H1 (cell line): ENCODE results near the gene CORO2B. TPM values are rescaled to one million over a fixed set of nuclear protein-coding genes. Genes with fewer than 3 reads are reported as not detected.

Experiments used
- ATF2 ChIP-seq: IDR thresholded peaks from 2 replicates; pipeline ENCODE4 v1.6.1; 2012; ENCODE audit warnings: low read length, inconsistent platforms
- ATF3 ChIP-seq: IDR thresholded peaks from 2 replicates; pipeline ENCODE4 v1.6.1; 2011; ENCODE audit warnings: low read depth, mild to moderate bottlenecking, low read length; ENCODE audit not compliant: insufficient read depth
- POLR2AphosphoS5 ChIP-seq: IDR thresholded peaks from 2 replicates; pipeline ENCODE4 v1.6.1; 2011; ENCODE audit warnings: low read depth, low read length
- SP4 ChIP-seq: IDR thresholded peaks from 2 replicates; pipeline ENCODE4 v1.6.1; 2012; ENCODE audit warnings: low read length, inconsistent platforms
- polyA plus RNA-seq, 7 experiments: library from polyadenylated mRNA; depleted of rRNA in 3 of 7; stranded (reverse) in 5 of 7; unstranded in 2 of 7; fragments of >200 nt in 5 of 7; fragments of 200-250 nt in 2 of 7; gene quantifications; 1 replicate in 5 of 7; 2 replicates in 1 of 7; 4 replicates in 1 of 7; pipeline versions ENCODE4 v1.2.1 to v1.2.3, GENCODE V29; 2011 to 2013; ENCODE audit warnings: missing spikeins in 2 of 7, mixed read lengths in 2 of 7
- total RNA-seq: library from RNA; stranded (reverse); fragmentation: NEBNext Ultra II Directional; extraction: Animal tissue kit (Norgen Biotek cat#: 25700); gene quantifications from 2 replicates; pipeline ENCODE4 v1.2.1, GENCODE V29; 2021

CORO2B gene
- total and polyA plus RNA-seq, 2 of the 8 experiments (the other 6 are each of a cell fraction or from before 2014, with no cell fraction given): 3.4 to 6.7 TPM

GRCh38 chr15:68739390-68740080 lies 160.7 kb downstream of the CORO2B start (continued):
- TF ChIP-seq ATF3: no peak
- no peak for TF ChIP-seq POLR2AphosphoS5
- TF ChIP-seq SP4: no peak
- no peak for TF ChIP-seq ATF2
